ENCODE data around the gene CECR2.

DNA sequence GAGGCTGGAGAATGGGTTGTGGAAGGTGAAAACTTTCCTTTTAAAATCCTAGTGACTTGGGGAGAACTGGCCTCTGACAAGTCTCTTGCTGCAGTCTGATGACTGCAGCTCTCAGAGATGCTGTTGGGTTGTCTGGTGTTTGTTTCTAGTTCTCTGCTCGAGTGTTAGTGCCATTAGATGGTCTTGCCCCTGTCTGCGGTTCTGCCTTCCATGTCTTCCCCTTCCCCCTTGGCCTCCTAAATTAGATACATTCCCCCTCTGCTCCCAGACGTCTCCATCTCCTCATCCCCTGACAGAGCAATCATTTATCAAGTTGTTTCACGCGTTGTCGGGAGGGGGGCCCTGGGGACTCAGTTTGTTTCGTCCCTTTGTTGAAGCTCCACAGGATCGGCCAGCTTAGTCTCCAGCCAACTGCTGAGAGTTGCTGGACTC, 67.7 kb downstream of the CECR2 start:
- TF ChIP-seq EZH2 (optimal IDR thresholded peaks at IDR 0.05; ENCODE audit: low read depth, low read length) (no peak), CTCF (IDR thresholded peaks at IDR 0.05; ENCODE audit: low read length) (no peak), EZH2phosphoT487 (IDR thresholded peaks at IDR 0.05; ENCODE audit: low read length) (no peak)
